ENCODE measurements around the gene ZNF683.
"Not testable (repeated sequence)": the region's sequence is repeated elsewhere in the genome, so short reads cannot be mapped to it uniquely, and the experiment has no call there.

The ZNF683 gene

GRCh38 chr1:26372611-26373010 is at the start of gene ZNF683:
ZNF683 (minus strand) TSS chr1:26372750; CDS start chr1:26368571, 4,179 bp downstream.
- DNase-seq: not testable (repeated sequence)

GRCh38 chr1:26419494-26419893 is 46.9 kb upstream of the ZNF683 start:
- DNase-seq: no peak

- no peak for DNase-seq
Measured at GRCh38 chr1:26418865-26419349, 46.4 kb upstream of the ZNF683 start.

- DNase-seq: peak; percentile 66
Measured at GRCh38 chr1:26417111-26417759, 44.7 kb upstream of the ZNF683 start.

GRCh38 chr1:26413031-26413430 is 40.5 kb upstream of the ZNF683 start:
- no peak for DNase-seq

- DNase-seq: no peak
Measured at GRCh38 chr1:26412180-26412840, 39.8 kb upstream of the ZNF683 start.

GRCh38 chr1:26411624-26412074 is 39.1 kb upstream of the ZNF683 start:
- DNase-seq: no peak

GRCh38 chr1:26410706-26411623 is 38.4 kb upstream of the ZNF683 start, which contains the start of gene LIN28A:
LIN28A (plus strand) TSS chr1:26410817; CDS start chr1:26410892, 75 bp downstream.
- DNase-seq: no peak

- no peak for DNase-seq
Measured at GRCh38 chr1:26409191-26409807, 36.7 kb upstream of the ZNF683 start.

- no peak for DNase-seq
Measured at GRCh38 chr1:26408604-26409003, 36.1 kb upstream of the ZNF683 start.

- DNase-seq: no peak
Measured at GRCh38 chr1:26405281-26405915, 32.8 kb upstream of the ZNF683 start.

- peak; percentile 68 for DNase-seq
Measured at GRCh38 chr1:26404641-26405040, 32.1 kb upstream of the ZNF683 start.

GRCh38 chr1:26403656-26404055 is 31.1 kb upstream of the ZNF683 start:
- DNase-seq: no peak

- DNase-seq: no peak
Measured at GRCh38 chr1:26401891-26402290, 29.3 kb upstream of the ZNF683 start.

GRCh38 chr1:26399034-26399433 is 26.5 kb upstream of the ZNF683 start:
- no peak for DNase-seq

GRCh38 chr1:26395754-26396153 is 23.2 kb upstream of the ZNF683 start:
- DNase-seq: no peak

- no peak for DNase-seq
Measured at GRCh38 chr1:26391450-26391849, 18.9 kb upstream of the ZNF683 start.

- DNase-seq: no peak
Measured at GRCh38 chr1:26389604-26390247, 17.2 kb upstream of the ZNF683 start.

GRCh38 chr1:26388791-26389445 is 16.4 kb upstream of the ZNF683 start:
- no peak for DNase-seq

GRCh38 chr1:26387447-26387846 is 14.9 kb upstream of the ZNF683 start:
- DNase-seq: no peak

GRCh38 chr1:26385063-26385462 is 12.5 kb upstream of the ZNF683 start:
- not testable (repeated sequence) for DNase-seq

Data from NCI-H774 (cell line).